Erythroblast (primary cell): Measurements from ENCODE around the gene LCE1F.

Source experiments
- GATA1 ChIP-seq: IDR thresholded peaks from 2 replicates; pipeline ENCODE4 v1.6.1; 2011; ENCODE audit warnings: low read depth, mild to moderate bottlenecking, control low read depth, low read length, moderate library complexity
- POLR2A ChIP-seq: IDR thresholded peaks from 2 replicates; pipeline ENCODE4 v1.6.1; 2011; ENCODE audit warnings: mild to moderate bottlenecking, low read length

GRCh38 chr1:152801333-152801732 is 26.4 kb downstream of the LCE1F start:
- no peak for TF ChIP-seq POLR2A
- TF ChIP-seq GATA1: no peak
